Measurements from ENCODE around the gene ARSJ. TPM values are rescaled to one million over a fixed set of nuclear protein-coding genes. Genes with fewer than 3 reads are reported as not detected.
"Not testable (repeated sequence)": the region's sequence is repeated elsewhere in the genome, so short reads cannot be mapped to it uniquely, and the experiment has no call there.

ARSJ gene
- total RNA-seq: 9.5 TPM

DNA sequence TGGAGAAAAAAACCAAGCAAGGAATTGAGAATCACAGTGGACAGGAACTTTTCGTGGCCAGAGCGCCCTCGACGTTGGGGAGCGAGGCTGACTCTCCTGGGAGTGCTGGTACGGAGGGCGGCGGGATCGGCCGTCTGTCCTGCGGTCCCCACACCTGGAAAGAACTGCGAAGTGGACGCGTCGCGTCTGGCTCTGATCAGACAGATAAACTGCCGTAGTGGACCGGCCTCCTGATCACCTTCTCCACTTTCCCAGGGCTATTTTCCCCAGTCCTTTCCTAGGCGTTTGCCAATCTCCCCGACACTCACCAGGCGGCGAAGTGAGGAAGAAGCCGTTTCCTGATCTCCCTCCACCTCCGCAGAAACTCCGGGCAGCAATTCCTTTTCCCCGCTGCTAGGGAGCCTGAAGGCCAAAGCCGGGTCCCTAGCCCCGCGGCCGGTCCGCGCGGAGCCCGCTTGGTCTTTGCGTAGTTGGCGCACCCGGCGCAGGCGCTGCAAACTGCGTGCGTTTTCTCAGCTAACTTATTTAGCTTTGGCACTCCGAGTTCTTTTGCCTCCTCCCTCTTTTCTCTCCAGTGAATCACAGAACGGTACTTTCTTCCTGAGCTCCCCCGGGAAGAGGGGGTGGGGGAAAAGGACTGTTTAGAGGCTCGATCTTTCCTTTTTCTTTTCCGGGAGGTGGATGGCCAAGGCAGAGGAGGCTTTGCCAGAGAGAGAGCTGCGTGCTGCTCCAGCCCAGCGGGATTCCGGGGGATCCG is at the start of gene ARSJ:
Gene ARSJ, minus strand, starts transcription at position 500 of the 757 bp plus-strand sequence. CDS start 813 bp downstream, outside the sequence.
- DNase-seq: peak; percentile 75

DNA sequence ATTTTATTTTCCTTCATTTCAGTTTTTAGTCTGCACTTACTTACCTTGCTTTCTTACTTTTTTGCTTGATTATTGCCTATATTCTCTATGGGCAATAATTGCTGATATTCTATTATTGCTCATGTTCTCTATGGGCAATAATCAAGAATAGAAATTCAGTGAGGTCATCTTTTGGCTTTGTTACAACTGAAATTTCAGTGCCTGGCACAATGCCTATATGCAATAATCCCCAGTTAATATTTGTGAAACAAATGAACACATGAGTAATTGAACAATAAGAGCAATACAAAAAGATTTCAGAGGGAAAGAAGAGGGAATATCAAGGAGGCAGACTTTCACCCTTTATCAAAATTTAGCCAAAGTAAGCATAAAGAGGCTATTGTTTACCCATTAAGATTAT is 48.6 kb upstream of the ARSJ start:
- no peak for DNase-seq

DNA sequence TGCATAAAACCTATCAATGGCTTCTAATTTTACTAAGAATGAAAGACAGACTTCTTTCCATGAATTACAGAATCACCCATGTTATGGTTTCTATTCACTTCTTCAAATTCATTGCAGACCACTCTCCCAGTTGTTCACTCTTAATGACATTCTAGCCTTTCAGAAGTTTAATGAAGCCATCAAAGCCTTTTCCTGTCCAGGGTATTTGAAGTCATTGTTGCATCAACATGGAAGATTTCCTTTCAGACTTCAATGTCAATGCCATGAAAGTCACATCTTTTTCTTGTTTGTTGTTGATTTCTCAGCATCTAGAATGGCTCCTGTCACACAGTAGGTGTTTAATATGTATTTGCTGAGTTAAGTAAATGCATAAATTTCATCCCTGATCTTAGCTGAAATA is 48.1 kb upstream of the ARSJ start:
- DNase-seq: no peak

DNA sequence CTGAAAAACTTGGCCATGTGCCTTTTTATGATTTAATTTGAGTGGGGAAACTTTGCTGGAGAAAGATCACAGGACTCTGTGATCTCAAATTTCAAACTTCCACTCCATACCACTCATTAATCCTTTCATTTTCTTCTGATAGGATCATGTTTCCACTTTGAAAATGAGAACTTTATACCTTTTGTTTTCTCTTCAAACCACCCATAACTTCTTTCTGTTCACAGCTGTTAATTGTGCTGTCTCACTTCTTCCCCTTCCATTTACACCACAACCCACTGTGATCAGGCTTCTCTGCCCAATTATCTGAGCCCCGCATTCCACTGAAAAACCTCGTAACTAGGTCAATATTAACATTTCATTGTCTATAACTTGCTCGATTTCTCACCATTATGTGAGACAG is 47.0 kb upstream of the ARSJ start:
- DNase-seq: no peak

DNA sequence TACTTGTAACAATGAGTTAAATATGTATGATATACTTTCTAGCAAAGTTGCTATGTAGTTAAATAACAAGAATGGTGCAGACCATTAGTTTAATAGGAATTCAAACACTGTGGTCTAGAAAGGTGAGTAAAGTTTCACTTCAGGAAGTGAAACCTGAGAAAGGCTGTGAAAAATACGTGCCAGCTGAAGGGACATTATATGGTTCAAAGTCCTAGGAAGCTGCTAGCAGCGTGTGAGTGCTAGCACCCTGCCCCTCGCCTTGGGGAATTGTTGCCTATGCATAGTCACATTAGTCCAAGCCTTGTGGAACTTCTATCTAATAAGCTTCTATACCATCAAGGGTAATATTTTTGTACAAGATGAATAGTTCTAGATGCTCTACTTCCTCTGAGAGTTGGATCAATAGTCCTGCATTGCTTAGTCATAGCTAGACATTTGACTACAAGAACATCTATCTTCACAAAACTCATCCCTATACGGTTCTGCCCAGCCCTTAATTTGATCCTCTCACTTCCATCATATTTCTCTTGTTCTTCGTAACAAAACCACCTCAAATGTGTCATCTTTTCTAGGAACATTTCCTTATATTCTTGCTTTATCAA is 45.8 kb upstream of the ARSJ start:
- no peak for DNase-seq

DNA sequence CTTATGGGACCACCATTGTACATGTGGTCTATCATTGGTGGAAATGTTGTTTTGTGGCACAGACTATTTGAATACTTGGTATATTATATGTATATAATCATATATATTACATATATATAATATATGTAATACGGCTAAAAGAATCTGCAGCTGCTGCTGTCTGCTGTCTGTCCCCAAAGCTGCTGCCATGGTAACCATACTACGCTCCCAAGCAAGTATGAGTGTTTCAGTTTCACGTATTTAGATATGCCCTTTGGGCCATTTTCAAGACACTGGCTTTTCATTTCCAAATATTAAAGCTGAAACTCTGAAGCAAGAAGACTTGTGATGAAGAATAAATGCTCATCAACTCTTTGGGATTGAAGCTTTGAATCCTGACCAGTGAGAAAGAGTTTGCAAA is 42.0 kb upstream of the ARSJ start:
- peak; percentile 75 for DNase-seq

DNA sequence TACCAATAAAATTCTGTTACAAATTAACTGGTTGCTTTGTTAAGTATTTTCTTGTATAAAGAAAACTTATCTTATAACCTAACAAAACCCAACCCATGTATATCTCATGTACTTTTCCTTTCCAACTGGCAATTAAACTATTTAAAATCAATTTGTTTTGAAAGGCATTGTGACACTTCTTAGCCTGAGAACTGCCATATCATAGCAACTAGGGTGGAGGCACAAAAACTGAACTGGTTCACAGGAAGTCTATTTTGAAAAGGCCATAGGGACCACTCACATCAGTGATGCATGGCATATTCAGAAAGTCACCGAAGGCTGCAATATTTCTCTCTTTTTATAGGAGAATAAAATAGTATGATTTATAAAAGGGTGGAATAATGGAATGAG is 40.5 kb upstream of the ARSJ start:
- no peak for DNase-seq

DNA sequence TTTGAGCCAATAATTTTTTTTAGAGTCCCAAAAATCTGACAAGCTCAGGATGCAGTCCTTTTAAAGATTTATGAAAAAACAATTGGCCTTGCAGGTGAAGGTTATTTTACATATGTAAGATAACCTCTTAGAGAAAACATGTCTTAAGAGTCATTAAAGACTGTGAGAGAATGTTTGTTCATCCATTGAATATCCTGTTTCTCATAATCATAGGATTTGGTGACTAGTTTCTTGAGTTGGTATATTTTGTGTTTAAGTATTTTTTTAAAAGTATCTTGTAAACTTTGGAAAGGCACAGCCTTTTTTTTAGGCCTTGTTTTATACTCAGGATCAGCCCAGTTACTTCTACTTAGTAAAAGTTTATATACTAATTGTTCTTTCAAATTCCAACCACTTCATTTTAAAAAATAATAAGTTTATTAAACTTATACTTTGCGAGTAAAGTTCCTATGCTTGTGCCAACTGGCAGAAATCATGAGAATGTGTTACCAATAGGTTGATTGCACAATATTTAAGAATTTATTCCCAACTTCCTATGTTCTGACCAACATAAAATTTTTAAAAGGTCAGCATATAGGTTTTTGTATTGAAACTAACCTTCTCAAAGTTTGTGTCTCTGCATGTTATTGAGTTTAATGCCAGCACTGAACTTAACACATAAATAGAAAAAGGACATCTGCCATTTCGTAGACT is 40.0 kb upstream of the ARSJ start:
- DNase-seq: no peak

DNA sequence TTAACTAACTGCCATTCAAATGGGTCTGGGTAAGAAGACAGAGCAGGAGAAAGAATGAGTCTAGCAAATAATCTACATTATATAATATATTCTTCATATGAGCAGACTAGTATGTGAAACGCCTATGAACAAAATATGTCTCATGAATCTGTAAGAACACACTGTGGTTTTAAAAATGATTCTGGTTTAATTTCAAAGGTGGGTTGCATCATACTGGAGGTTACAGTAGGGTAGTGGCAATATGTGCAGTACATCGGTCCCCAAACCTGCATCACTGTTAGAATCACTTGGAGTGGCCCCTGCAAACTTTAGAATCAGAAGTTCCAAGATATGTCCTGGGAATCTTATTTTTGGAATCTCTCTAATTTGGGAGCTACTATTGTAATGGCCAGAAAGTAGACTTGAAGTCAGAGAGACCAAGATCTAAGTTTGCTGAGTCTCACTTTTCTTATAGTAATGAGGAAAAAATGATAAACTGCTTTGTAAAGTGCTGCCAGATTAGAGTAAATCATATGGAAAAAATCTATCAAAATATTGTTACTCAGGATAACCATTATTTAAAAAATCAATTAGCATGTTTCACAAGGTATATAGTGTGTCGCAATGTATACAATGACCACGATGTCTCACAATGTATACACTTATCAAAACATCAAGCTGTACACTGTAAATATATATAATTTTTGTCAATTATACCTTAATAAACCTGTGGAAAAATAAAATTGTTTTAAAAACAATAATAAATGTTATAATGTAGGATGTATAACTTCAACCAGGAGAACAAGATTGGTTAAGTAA is 37.9 kb upstream of the ARSJ start:
- DNase-seq: no peak

DNA sequence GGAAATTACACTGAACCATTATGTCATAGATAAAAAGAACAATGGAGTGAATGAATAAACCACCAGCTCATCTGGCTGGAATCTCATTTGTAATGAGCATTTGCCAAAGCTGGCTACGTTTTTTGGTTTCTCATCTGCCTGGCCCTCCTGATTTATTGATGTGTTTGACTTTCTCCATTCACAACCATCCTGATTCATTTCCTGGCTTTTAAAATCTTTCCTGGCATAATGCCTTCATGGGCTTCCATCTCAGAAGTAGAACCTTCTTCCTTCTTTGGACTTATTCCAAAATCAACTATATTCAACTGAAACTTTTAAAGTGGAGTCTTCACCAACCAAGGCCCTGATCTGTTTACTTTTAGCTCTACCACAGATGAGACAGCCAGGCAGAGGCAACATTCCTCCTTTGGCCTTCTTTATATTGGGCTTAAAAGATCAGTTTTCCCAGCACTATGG is 36.0 kb upstream of the ARSJ start:
- DNase-seq: no peak

DNA sequence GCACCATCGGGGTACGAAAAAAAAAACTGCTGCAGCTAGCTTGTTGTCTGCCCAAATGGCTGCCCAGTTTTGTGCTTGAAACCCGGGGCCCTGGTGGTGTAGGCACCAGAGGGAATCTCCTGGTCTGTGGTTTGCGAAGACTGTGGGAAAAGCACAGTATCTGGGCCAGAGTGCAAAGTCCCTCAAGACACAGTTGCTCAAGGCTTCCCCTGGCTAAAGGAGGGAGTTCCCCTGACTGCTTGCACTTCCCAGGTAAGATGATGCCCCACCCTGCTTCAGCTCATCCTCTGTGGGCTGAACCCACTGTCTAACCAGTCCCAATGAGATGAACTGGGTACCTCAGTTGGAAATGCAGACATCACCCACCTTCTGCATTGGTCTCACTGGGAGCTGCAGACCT is 33.8 kb upstream of the ARSJ start:
- not testable (repeated sequence) for DNase-seq

DNA sequence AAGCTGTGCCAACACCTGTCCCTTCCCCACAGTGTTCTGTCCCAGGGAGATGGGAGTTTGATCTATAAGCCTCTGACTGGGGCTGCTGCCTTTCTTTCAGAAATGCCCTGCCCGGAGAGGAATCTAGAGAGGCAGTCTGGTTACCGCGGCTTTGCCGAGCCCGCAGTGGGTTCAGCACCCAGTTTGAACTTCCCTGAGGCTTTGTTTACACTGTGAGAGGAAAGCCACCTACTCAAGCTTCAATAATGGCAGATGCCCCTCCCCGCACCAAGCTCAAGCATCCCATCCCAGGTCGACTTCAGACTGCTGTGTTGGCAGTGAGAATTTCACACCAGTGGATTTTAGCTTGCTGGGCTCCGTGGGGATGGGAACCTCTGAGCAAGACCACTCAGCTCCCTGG is 33.3 kb upstream of the ARSJ start:
- DNase-seq: no peak

DNA sequence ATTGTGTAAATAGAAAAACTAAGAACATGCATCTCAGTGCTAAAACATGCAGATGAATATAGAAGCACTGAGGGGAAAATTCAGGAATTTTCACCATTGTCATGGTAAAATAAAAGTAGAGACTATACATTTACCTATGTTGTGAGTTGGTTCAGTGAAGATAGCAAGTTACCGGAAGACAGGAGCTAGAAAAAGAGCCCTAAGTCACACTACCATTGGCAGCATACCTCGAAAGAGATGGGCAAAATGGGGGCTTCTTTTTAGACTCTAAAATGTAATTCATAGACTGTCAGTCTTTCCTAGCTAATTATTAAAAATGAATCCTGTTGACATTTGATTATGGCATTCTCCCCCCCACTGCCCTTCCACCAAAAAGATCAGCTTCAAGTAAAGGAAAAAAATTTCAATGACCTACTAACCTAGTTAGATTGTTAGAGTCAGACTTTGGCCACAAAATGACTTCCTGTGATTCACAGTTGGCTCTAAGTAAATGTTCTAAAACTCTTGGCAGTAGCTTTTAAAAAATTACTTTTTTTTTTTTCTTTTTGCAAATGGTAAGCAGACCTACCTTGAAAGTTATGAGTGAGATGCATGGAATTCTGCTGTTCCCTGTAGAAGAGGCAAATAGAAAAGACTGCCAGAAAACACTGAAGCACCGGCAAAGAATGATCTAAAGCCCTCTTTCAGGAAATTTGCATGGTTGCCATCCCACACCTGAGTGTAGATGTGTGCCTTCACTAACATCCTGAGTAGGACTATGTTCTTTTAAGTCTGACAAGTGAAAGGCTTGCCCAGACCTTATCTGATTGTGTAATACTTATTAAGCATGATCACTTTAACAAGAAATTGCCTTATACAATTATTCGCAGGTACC is 26.4 kb upstream of the ARSJ start:
- DNase-seq: no peak

DNA sequence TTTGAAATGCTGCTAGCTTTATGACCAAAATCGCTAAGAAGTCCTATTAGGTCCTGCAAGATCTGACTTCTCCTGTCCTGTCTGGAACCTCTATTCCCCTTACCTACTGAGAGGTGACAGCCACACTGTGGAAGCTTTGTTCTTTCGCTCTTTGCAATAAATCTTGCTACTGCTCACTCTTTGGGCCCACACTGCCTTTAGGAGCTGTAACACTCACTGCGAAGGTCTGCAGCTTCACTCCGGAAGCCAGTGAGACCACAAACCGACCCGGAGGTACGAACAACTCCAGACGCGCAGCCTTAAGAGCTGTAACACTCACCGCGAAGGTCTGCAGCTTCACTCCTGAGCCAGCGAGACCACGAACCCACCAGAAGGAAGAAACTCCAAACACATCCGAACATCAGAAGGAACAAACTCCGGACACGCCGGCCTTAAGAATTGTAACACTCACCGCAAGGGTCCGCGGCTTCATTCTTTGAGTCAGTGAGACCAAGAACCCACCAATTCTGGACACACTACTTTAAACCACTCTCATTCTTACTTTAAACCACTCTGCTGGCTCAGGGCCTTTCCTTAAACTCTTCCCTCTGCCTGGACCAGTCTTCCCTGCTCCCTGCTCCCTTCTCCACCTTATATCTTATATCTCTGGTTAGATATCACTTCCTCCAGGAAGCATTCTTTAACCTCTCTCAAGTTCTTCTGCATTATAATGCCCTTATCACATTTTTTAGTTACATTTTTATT is 25.2 kb upstream of the ARSJ start:
- not testable (repeated sequence) for DNase-seq

DNA sequence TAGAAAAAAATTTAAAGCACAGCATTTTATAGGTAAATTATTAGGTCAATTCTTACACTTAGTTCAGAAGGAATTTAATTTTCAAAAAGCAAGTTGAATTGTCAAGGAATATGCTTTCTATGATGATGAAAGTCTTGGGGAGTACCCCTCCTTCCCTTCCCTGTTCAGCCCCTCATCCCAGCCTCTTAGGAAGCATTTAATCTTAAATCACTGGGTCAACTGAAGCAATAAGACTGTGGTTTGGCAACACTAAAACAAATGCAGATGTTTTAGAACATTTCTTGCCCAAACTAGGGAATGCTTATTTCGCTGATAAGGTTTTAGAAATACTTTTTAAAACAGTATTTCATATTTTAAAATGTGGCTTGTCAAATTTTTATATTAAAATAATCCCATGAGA is 19.1 kb upstream of the ARSJ start:
- no peak for DNase-seq

DNA sequence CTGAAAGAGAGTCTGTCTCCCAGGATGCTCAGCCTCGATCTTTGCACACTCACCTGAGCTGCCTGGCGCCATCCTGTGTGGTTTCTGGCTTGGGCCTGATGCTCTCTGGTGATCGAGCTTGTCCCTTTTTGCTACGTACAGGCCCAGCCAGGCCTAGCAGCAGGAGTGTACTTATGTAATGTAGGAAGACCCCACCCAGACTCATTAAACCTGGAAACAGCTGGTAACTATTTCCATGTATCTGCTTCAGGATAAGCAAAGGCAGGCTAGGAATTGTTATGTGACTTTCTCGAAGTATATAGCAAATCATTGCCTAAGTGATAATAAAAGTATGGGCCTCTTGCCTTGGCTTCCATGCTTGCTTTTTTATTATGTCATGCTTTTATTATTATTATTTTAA is 18.6 kb upstream of the ARSJ start:
- no peak for DNase-seq

DNA sequence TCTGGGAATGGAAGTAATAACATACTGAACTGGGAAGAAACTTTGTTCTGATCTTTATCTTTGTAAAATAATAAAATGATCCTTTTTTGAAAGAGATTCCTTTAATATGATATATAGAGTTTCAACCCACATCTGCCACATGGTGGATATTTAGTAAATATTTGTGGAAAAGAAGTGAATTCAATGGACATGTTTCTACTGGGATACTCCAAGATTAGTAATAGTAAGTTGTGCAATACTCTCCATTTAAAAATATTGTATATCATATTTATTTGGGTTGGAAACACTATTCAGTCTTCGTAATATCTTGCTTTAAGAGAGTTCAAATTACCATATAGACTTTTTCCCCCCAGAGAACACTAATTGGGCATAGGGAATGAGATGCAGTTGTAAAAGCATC is 17.8 kb upstream of the ARSJ start:
- no peak for DNase-seq

DNA sequence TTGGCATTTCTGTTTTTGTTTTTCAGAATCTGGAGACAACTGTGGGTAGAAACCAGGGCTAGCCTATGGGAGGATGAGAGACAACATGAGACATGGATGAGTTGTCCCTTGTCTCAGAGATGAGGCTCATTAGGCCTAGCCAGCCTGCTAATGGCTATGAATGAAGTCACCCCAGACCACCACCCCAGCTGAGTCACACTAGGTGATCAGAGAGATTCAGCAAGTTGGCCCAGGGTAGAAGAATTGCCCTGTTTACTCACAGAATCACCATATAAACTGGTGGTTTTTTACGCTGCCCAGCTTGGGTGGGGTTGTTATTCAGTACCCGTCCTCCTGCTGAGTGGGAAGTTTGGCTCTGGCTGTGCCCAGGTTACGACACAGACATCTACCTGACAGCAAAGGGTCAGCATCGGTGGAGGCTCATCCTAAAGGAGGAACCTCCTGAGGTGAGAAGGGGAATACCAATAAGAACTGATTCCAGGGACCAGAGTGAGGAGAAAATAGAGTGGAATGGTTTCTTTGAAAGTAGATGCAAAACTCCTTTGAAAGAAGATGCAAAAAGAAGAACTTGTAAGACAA is 17.2 kb upstream of the ARSJ start:
- DNase-seq: no peak

DNA sequence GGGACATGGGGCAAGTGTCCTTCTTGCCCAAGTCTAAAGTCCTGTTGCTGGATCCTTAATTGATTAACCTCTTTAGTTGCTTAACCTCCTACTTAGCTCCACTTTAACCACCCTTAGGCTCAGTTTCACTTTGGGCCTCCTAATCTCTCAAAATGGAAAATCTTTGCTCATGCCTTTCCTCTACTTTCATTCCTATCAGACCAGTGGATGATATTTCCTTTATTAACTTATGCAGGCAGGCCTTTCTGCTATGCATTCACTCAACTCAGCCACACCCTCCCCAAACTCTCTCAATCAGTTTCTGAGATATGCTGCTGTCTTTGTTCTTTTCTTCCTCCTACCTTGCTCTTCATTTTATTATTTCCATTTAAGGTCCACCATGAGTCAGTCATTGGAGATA is 14.4 kb upstream of the ARSJ start:
- no peak for DNase-seq

DNA sequence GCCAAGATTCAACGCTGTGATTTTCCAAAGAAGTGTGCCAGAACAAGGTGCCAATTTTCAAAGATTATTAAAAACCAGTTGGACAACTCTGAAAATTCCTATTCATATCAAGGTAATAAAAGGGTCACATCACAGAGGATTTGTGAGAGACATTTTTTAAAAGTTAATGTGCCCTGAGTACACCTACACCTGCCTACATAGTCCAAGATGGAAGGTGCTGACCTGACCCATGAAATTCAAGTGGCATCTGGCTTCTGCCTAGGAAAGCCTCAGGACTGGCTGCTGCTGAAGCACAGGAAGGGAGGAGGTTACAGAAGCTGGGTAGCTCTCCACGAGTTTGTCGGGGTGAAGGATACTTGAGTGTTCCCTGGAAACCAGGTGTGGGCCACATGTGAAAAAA is 11.4 kb upstream of the ARSJ start:
- no peak for DNase-seq

All from tongue (tissue), 2 donors.